GM23338 (cell line): ENCODE results near the gene MAGI1. TPM values are rescaled to one million over a fixed set of nuclear protein-coding genes. Genes with fewer than 3 reads are reported as not detected.
A peak's percentile ranks its signal among the peaks of the same experiment; 100 is the strongest.

Experiments
- ATAC-seq: fragments of 200-7000 bp; cut with Tn5 transposase; 3 replicates; pipeline ENCODE4 v1.9.1; 2020
- DNase-seq: peaks from one replicate; pipeline ENCODE4 v3.0.0-alpha.2; 2015; ENCODE audit warnings: low spot score
- H2AFZ ChIP-seq: fragments of 200-600 bp; sonication (generic); 2 replicates; pipeline ENCODE4 v1.8.0; 2016; ENCODE audit warnings: antibody characterized with exemption, mild to moderate bottlenecking, moderate library complexity
- H3F3A ChIP-seq: fragments of 200-600 bp; sonication (generic); replicated peaks from 2 replicates; pipeline ENCODE4 v1.8.0; 2017; ENCODE audit warnings: antibody characterized with exemption, mixed run types, low read depth
- H3K27ac ChIP-seq: fragments of 200-600 bp; sonication (generic); 2 replicates; pipeline ENCODE4 v1.6.1; 2016; ENCODE audit warnings: low read depth
- H3K27me3 ChIP-seq: fragments of 200-600 bp; sonication (generic); 2 replicates; pipeline ENCODE4 v1.8.0; 2016; ENCODE audit warnings: mild to moderate bottlenecking, mixed run types, moderate library complexity; ENCODE audit not compliant: insufficient read depth
- H3K36me3 ChIP-seq: fragments of 200-600 bp; sonication (generic); 2 replicates; pipeline ENCODE4 v1.8.0; 2016; ENCODE audit warnings: mild to moderate bottlenecking; ENCODE audit not compliant: insufficient read depth
- H3K4me1 ChIP-seq: fragments of 200-600 bp; sonication (generic); 2 replicates; pipeline ENCODE4 v1.8.0; 2016; ENCODE audit warnings: mild to moderate bottlenecking, moderate library complexity; ENCODE audit not compliant: insufficient read depth
- H3K4me2 ChIP-seq: fragments of 200-600 bp; sonication (generic); 2 replicates; pipeline ENCODE4 v1.7.1; 2017; ENCODE audit warnings: mixed run types
- H3K4me3 ChIP-seq: fragments of 200-600 bp; sonication (generic); 2 replicates; pipeline ENCODE4 v1.6.1; 2016; ENCODE audit warnings: mixed run types
- H3K79me2 ChIP-seq: fragments of 200-600 bp; sonication (generic); replicated peaks from 2 replicates; pipeline ENCODE4 v1.8.0; 2017; ENCODE audit warnings: mild to moderate bottlenecking; ENCODE audit not compliant: insufficient read depth
- H3K9me2 ChIP-seq: fragments of 200-600 bp; sonication (generic); 2 replicates; pipeline ENCODE4 v1.8.0; 2017; ENCODE audit not compliant: insufficient read depth
- H4K20me1 ChIP-seq: fragments of 200-600 bp; sonication (generic); replicated peaks from 2 replicates; pipeline ENCODE4 v1.8.0; 2017; ENCODE audit warnings: mild to moderate bottlenecking; ENCODE audit not compliant: insufficient read depth
- H3K27ac Mint-ChIP-seq: 2 replicates; pipeline ENCODE4 v1.8.0; 2020; ENCODE audit warnings: inconsistent platforms, mild to moderate bottlenecking, moderate library complexity, mixed read lengths
- H3K27me3 Mint-ChIP-seq: 3 replicates; pipeline ENCODE4 v1.8.0; 2022; ENCODE audit warnings: low read depth, mild to moderate bottlenecking, moderate library complexity, mixed read lengths, inconsistent platforms; ENCODE audit not compliant: insufficient read depth, poor library complexity
- H3K36me3 Mint-ChIP-seq: 3 replicates; pipeline ENCODE4 v1.8.0; 2021; ENCODE audit warnings: low read depth, mild to moderate bottlenecking, inconsistent platforms, moderate library complexity, mixed read lengths
- H3K4me1 Mint-ChIP-seq: 3 replicates; pipeline ENCODE4 v1.8.0; 2020; ENCODE audit warnings: mild to moderate bottlenecking, inconsistent platforms, mixed read lengths
- H3K4me3 Mint-ChIP-seq: 3 replicates; pipeline ENCODE4 v1.8.0; 2021; ENCODE audit warnings: moderate library complexity, mild to moderate bottlenecking, inconsistent platforms, mixed read lengths
- H3K9me3 Mint-ChIP-seq: 3 replicates; pipeline ENCODE4 v1.8.0; 2020; ENCODE audit warnings: moderate library complexity, mild to moderate bottlenecking, inconsistent platforms, mixed read lengths
- CREB1 ChIP-seq: fragments of 250-450 bp; sonication (Bioruptor Pico); IDR thresholded peaks from 2 replicates; pipeline ENCODE4 v1.5.0; 2020; ENCODE audit warnings: low read depth, mild to moderate bottlenecking, moderate library complexity
- CTCF ChIP-seq, 2 experiments: fragments of 200-600 bp in 1 of 2; sonication (generic) in 1 of 2; conservative IDR thresholded peaks; 2 replicates each; pipeline versions ENCODE4 v1.5.1 to v1.6.1; 2016 to 2017; ENCODE audit warnings: antibody characterized with exemption in 2 of 2, low read depth in 2 of 2, mild to moderate bottlenecking in 2 of 2, moderate library complexity in 1 of 2
- ETS1 ChIP-seq: IDR thresholded peaks from 2 replicates; pipeline ENCODE4 v1.6.1; 2016; ENCODE audit warnings: antibody characterized with exemption
- EZH2 ChIP-seq: fragments of 200-600 bp; sonication (generic); IDR thresholded peaks from one replicate; pipeline ENCODE4 v1.8.0; 2017; ENCODE audit warnings: antibody characterized with exemption, mild to moderate bottlenecking, low read depth; ENCODE audit not compliant: unreplicated experiment
- EZH2phosphoT487 ChIP-seq: fragments of 200-600 bp; sonication (generic); IDR thresholded peaks from one replicate; pipeline ENCODE4 v1.8.1; 2018; ENCODE audit warnings: antibody characterized with exemption; ENCODE audit not compliant: unreplicated experiment
- JUNB ChIP-seq: IDR thresholded peaks from one replicate; pipeline ENCODE4 v1.6.1; 2016; ENCODE audit warnings: antibody characterized with exemption; ENCODE audit not compliant: unreplicated experiment
- NANOG ChIP-seq: IDR thresholded peaks from 2 replicates; pipeline ENCODE4 v1.6.1; 2016; ENCODE audit warnings: antibody characterized with exemption, borderline replicate concordance
- POLR2AphosphoS5 ChIP-seq: IDR thresholded peaks from 2 replicates; pipeline ENCODE4 v1.6.1; 2016; ENCODE audit warnings: antibody characterized with exemption, low read depth
- REST ChIP-seq: IDR thresholded peaks from one replicate; pipeline ENCODE4 v1.6.1; 2018; ENCODE audit warnings: antibody characterized with exemption; ENCODE audit not compliant: unreplicated experiment
- STAT1 ChIP-seq: IDR thresholded peaks from one replicate; pipeline ENCODE4 v1.6.1; 2016; ENCODE audit warnings: antibody characterized with exemption; ENCODE audit not compliant: unreplicated experiment
- ZNF114 ChIP-seq: fragments of 250-450 bp; sonication (Bioruptor Pico); IDR thresholded peaks from 2 replicates; pipeline ENCODE4 v1.5.0; 2020; ENCODE audit warnings: mild to moderate bottlenecking, moderate library complexity
- ZNF331 ChIP-seq: fragments of 250-450 bp; sonication (Bioruptor Pico); IDR thresholded peaks from 2 replicates; pipeline ENCODE4 v1.5.0; 2020; ENCODE audit warnings: low read depth, mild to moderate bottlenecking, moderate library complexity
- ZNF462 ChIP-seq: fragments of 250-450 bp; sonication (Bioruptor Pico); IDR thresholded peaks from 2 replicates; pipeline ENCODE4 v1.5.0; 2020; ENCODE audit warnings: mild to moderate bottlenecking, moderate library complexity
- polyA plus RNA-seq: library from polyadenylated mRNA; unstranded; fragments of >200 nt; fragmentation: Nextera tagmentation; extraction: Ambion mirVana; gene quantifications from 2 replicates; pipeline ENCODE4 v1.2.1, GENCODE V29; 2016
- total RNA-seq: library from RNA; depleted of rRNA; stranded (reverse); fragments of >200 nt; shearing (Covaris generic); gene quantifications from 2 replicates; pipeline ENCODE4 v1.2.3, GENCODE V29; 2014

The MAGI1 gene
- total and polyA plus RNA-seq, 2 experiments from 2014 or later = 27.4 to 71.2 TPM

GRCh38 chr3:66055289-66055688, 16.6 kb upstream of the MAGI1 start:
- H3K79me2 ChIP-seq = no peaks in the 10 kb centered on the region
- Mint-ChIP-seq H3K9me3 (peaks cover 4% of the 10 kb centered on the region; the same call in 2 of the 3 replicates), H3K27ac (peak overlapping the region; percentile 39; the same call in 1 of the 2 replicates), H3K36me3 (peaks cover 7% of the 10 kb centered on the region; the same call in 2 of the 3 replicates), H3K4me3 (no peak overlapping the region), H3K27me3 (no peaks in the 10 kb centered on the region), H3K4me1 (peaks cover 36% of the 10 kb centered on the region)
- peak overlapping the region; percentile 45 for H2AFZ ChIP-seq
- H3K9me2 ChIP-seq = no peaks in the 10 kb centered on the region
- peak overlapping the region; percentile 46; the same call in 1 of the 2 replicates for H3K27ac ChIP-seq
- no peaks in the 10 kb centered on the region for H4K20me1 ChIP-seq
- H3K4me1 ChIP-seq = peaks cover 37% of the 10 kb centered on the region
- H3F3A ChIP-seq = no peaks in the 10 kb centered on the region
- H3K27me3 ChIP-seq = no peaks in the 10 kb centered on the region
- DNase-seq (no peak), ATAC-seq (no peak)
- TF ChIP-seq JUNB (no peak), CTCF (conservative IDR thresholded peaks at IDR 0.05; ENCODE audit: low read depth in 2 of 2) (no peak), STAT1 (no peak), EZH2phosphoT487 (no peak), CREB1 (CRISPR knock-in tag) (no peak), ZNF462 (no peak), ZNF331 (CRISPR knock-in tag) (no peak), ETS1 (no peak), REST (no peak), NANOG (no peak), ZNF114 (CRISPR knock-in tag) (no peak), POLR2AphosphoS5 (no peak), EZH2 (no peak)
- H3K4me3 ChIP-seq = no peak overlapping the region
- peak overlapping the region; percentile 59 for H3K4me2 ChIP-seq
- peaks cover 5% of the 10 kb centered on the region; the same call in 1 of the 2 replicates for H3K36me3 ChIP-seq
